GM20000 (cell line): ENCODE measurements around the gene TRAPPC5.
A peak's percentile ranks its signal among the peaks of the same experiment; 100 is the strongest.

Source experiments
- DNase-seq: peaks from one replicate; pipeline ENCODE4 v3.0.0; 2012; ENCODE audit warnings: low spot score
- TF ChIP-seq, protein P1 (sequence below): IDR thresholded peaks from 2 replicates; pipeline ENCODE4 v1.5.1; 2012; ENCODE audit warnings: mild to moderate bottlenecking, control low read depth; ENCODE audit errors: extremely low read depth, missing control alignments

The TRAPPC5 gene

GRCh38 chr19:7636691-7637373, 43.8 kb upstream of the TRAPPC5 start, which contains the start of gene STXBP2:
STXBP2 (plus strand) TSS chr19:7637110; CDS start chr19:7637150, 40 bp downstream.
- TF ChIP-seq, protein P1, sequence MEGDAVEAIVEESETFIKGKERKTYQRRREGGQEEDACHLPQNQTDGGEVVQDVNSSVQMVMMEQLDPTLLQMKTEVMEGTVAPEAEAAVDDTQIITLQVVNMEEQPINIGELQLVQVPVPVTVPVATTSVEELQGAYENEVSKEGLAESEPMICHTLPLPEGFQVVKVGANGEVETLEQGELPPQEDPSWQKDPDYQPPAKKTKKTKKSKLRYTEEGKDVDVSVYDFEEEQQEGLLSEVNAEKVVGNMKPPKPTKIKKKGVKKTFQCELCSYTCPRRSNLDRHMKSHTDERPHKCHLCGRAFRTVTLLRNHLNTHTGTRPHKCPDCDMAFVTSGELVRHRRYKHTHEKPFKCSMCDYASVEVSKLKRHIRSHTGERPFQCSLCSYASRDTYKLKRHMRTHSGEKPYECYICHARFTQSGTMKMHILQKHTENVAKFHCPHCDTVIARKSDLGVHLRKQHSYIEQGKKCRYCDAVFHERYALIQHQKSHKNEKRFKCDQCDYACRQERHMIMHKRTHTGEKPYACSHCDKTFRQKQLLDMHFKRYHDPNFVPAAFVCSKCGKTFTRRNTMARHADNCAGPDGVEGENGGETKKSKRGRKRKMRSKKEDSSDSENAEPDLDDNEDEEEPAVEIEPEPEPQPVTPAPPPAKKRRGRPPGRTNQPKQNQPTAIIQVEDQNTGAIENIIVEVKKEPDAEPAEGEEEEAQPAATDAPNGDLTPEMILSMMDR: no peak
- peak; percentile 99 for DNase-seq

- DNase-seq: no peak
Observed at GRCh38 chr19:7637374-7638256, 43.0 kb upstream of the TRAPPC5 start.

GRCh38 chr19:7638802-7639465, 41.7 kb upstream of the TRAPPC5 start:
- TF ChIP-seq, protein P1: no peak
- no peak for DNase-seq

More at GRCh38 chr19:7637374-7638256, 43.0 kb upstream of the TRAPPC5 start:
- TF ChIP-seq, protein P1: no peak

GRCh38 chr19:7639863-7640348, 40.7 kb upstream of the TRAPPC5 start:
- TF ChIP-seq, protein P1: no peak
- DNase-seq: no peak

DNA sequence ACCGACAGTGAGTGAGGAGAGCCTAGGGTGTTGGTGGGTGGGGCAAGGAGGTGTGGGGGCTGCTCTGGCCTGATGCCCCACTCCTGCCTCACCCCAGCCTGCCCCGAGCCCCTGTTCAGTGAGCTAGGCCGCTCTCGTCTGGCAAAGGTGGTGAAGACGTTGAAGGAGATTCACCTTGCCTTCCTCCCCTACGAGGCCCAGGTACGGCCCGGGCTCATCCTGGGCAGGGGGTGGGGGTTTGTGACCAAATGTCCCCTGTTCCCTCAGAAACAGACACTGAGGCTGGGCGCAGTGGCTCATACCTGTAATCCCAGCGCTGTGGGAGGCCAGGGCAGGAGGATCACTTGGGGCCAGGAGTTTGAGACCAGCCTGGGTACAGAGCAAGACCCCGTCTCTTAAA, 39.8 kb upstream of the TRAPPC5 start:
- DNase-seq: no peak
- TF ChIP-seq, protein P1: no peak

- DNase-seq: no peak
- TF ChIP-seq, protein P1: no peak
Observed at GRCh38 chr19:7641290-7642276, 39.0 kb upstream of the TRAPPC5 start.
